Activated effector memory CD4-positive, alpha-beta T cell treated with anti-CD3 and anti-CD28 coated beads, Interleukin-2, amount 50 U/mL, for 16 hours (primary cell): ENCODE results near the gene KPTN.

Experiments
- DNase-seq: peaks from one replicate; pipeline ENCODE4 v3.0.0-alpha.2; 2020

Gene KPTN

GRCh38 chr19:47464675-47465419 is 19.2 kb downstream of the KPTN start:
- DNase-seq, result no peak

- DNase-seq, result no peak
Observed at GRCh38 chr19:47461876-47462275, 22.1 kb downstream of the KPTN start.

GRCh38 chr19:47459477-47459876 is 24.5 kb downstream of the KPTN start:
- no peak for DNase-seq

DNA sequence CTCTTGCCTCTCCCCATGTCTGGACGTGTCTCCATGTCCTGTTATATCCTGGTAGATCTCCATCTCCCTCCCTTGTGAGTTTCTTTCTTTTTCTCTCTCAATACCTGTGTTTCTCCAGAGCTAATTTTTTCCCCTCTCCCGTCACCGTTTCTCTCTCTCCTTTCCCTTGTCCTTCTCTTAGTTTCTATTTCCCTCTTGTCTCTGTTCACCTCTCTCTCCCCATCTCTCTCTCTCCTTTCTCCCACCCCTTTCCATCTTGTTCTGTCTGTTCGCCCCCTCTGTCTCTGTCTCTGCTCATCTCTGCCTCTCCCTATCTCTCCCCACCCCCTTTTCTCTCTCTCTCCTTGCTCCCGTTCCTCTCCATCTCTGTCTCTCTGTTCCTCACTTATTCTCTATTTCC is 25.3 kb downstream of the KPTN start:
- no peak for DNase-seq

DNA sequence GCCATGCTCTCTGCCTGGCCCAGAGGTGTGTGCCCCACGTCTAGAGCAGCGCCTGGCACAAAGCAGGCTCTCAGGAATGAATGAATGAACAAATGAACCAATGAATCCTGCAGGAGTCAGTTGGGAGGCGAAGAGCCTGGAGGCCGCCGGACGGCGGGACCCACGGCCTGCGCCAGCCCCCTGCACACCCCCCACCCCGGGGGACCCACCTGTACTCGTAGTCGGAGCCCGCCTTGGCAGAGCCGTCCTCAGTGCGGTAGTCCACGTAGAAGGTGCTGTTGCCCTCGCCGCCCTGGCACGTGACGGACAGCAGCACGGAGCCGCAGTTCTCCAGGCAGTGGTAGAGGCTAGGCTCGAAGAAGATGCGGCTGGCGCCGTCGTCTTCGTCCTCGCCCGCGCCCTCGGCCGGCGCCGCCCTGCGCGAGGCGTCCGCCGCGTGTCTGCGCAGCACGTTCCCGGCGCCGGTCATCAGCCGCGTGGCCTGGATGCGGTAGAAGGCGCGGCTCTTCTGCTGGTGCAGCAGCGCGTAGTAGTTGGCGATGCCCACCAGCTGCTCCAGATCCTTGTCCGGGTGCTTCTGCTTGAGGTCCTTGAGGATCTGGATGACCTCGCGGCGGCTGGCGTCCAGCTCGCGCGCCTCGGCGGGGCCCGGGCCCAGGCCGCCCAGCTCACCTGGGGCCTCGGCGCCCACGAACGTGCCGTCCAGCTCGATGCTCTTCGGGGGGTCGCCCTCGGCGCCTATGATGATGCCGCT is 27.1 kb downstream of the KPTN start:
- no peak for DNase-seq

DNA sequence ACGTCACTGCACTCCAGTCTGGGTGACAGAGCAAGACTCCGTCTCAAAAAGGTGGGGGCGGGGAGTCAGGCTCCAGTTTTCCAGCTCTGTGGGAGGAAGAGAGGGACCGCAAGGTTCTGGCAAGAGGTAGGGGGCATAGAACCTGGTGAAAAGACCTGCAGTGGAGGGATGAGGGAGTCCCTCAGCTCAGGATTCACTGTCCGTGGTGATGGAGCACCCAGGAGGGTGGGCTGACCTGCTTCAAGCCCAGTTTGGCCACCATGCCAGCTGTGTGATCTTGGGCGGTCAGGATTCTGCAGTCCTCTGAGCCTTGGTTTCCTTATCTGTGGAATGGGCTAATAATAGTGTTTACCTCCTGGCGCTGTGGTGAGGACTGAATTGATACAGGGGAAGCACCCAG is 33.5 kb downstream of the KPTN start:
- DNase-seq, result no peak

- no peak for DNase-seq
Observed at GRCh38 chr19:47448360-47448727, 35.7 kb downstream of the KPTN start.

DNA sequence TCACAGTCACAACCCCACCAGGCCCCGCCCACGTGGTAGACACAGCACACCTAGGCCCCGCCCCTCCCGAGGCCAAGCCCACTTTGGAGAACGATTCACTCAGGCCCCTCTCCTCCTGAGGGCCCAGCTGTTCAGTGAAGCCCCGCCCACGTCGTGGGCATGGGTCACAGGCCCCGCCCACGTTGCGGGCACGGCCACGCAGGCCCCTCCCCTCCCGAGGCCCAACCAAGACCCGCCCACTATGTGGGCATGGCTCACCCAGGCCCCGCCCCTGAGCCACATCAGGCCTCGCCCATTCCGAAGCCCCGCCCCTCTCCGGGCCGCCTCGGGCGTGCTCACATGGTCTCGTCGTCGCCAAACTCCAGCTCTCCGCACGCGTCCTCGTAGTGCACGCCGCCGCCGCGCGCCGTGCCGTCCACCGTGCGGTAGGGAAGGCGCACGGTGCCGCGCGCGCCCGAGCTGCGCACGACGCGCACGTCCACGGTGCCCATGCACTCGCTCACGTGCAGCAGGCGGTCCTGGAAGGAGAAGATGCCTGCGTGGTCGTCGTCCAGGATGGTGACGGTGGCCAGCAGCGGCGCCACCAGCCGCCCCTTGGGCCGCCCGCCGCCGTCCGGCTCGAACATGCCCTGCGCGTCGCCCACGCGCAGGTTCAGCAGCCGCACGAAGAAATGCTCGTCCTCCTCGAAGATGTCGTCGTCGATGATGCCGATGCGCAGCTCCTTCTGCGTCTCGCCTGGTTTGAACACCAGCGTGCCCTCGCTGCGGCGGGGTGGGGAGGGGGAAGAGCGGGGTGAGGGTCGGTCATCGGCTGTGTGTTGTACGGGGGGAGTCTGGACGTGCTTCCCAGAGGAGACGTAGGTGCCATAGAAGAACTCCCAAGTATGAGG is 36.3 kb downstream of the KPTN start:
- DNase-seq, result peak; percentile 84

DNA sequence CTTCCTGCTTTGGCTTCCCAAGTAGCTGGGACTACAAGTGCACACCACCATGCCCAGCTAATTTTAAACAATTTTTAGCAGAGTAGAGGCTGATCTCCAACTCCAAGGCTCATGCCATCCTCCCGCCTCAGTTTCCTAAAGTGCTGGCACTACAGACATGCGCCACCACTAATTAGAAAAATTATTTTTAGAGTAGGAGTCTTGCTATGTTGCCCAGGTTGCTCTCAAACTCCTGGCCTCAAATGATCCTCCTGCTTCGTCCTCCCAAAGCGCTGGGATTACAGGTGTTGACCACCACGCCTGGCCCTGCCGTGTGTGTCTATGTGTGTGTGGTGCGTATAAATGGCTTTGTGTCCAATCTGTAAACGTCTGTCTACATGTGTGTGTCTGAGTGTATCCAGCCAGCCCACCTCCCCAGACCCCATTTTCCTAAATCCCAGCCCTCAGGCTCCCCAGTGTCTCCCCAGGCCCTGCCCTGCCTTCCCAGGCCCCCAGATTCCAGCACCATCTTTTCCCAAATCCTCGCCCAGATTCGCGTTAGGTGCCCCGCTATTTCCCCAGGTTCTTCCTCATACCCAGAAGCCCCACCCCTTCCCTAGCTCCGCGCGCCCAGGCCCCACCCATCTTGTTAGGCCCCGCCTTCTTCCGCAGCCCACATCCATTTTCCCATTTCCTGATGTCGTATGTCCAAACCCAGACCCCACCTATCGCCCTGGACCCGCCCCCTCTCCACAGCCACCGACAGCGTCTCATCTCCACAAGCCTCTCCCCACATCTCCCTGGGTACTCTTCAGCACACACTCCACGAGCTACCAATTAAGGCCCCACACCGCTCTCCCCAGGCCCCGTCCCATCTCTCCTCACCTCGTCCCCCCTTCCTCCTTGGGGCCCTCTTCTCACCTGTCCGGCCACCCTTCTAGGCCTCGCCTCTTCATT is 37.2 kb downstream of the KPTN start:
- no peak for DNase-seq

GRCh38 chr19:47445937-47446402 is 38.0 kb downstream of the KPTN start:
- DNase-seq, result peak; percentile 91

GRCh38 chr19:47445527-47445926 is 38.5 kb downstream of the KPTN start:
- no peak for DNase-seq

DNA sequence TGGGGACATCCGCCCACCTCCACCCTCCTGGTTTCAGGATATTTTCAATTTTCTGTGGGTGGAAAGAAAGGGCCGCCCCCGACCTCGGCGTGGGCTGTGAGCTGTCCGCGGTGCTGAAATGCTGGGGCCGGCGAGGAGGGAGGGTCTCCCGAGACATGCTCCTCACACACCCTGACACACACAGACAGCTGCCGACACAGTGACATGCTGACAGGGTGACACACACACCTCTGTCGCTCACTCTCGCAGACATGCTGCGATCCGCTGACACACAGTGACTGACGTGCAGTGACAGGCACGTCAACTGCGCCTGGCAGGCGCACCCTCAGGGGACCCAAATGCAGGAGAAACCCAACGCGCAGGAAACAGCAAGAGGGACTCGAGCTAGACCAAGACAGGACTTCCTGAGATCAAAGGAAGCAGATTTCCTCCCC is 39.6 kb downstream of the KPTN start:
- DNase-seq, result peak; percentile 78

DNA sequence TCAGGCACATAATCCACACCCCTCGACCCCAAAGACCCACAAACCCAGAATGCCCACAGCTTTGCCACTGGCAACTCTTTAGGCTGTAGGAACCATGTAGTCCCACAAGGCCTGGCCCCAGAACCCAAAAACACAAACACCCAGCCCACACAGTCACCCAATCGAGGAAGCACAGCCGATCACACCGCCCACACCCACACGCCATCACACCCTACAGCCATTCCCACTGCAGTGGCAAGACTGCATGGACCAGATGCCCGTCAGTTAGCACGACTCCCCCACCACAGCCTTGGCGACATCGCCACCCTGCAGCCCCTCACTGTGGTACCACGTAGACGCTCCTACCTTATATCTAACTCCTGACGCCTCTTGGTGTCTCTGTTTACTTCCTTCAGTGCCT is 40.7 kb downstream of the KPTN start:
- DNase-seq, result no peak

GRCh38 chr19:47438793-47439220 is 45.2 kb downstream of the KPTN start:
- no peak for DNase-seq

DNA sequence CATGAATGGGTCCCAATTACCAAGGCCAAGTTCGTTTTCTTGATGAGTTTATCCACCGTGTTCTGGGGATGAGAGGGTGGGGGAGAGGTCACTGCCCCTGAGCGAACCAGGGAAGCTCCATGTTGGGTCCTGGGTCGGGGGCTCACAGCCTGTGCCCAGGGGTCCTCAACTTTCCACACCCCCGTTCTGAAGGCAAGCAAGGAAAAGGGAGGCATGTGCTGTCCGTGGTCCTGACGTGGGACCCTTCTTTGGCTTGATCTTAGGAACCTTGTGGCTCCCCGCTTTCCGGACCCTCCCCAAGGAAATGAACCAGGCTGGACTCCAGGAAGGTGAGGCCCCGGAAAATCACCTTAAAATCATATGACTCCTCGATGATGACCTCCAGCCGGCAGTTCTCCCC is 46.5 kb downstream of the KPTN start:
- DNase-seq, result no peak

- DNase-seq, result peak; percentile 94
Observed at GRCh38 chr19:47436712-47437401, 47.2 kb downstream of the KPTN start.

GRCh38 chr19:47435883-47436417 is 48.1 kb downstream of the KPTN start:
- no peak for DNase-seq

GRCh38 chr19:47435196-47435595 is 48.8 kb downstream of the KPTN start:
- no peak for DNase-seq

DNA sequence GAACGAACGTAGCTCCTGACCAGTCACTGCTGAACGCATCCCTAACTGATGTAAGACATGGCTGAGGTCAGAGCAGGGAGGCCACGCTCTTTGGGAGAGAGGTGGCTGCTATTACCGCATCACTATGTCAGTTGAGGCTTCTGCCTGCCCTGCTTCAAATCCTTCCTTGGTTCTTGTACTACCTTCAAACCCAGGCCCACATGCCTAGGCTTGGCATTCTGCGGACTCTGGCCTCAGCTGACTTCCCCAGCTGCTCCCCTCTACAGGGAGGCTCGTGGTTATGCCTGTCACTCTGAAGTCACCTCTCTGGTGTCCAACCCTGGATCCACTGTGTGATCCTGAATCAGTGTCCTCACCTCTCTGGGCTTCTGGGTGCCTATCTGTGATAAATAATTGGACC is 49.9 kb downstream of the KPTN start:
- DNase-seq, result no peak

- no peak for DNase-seq
Observed at GRCh38 chr19:47433121-47433520, 50.9 kb downstream of the KPTN start.

DNA sequence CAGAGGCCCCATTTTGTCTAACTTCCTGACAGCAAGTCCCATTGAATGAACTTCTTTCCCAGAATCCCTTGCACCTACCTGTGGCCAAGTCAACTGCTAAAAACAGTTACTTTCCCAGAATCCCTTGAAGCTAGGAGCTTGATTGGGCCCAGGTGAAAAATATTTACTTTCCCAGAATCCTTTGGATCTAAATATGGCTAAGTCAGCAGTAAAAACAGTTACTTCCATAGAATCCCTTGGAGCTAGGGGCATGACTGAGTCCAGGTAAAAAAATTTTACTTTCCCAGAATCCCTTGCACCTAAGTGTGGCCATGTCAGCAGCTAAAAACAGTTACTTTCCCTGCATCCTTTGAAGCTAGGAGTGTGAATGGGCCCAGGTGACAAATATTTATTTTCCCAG is 51.5 kb downstream of the KPTN start:
- no peak for DNase-seq
